SU-DHL-6 (cell line): ENCODE measurements around the gene COL17A1.

Source experiments
- H2AFZ ChIP-seq: fragments of 200-600 bp; sonication (generic); 2 replicates; pipeline ENCODE4 v1.6.1; 2014; ENCODE audit warnings: low read depth, mild to moderate bottlenecking, moderate library complexity, mixed read lengths, antibody characterized with exemption, low read length; ENCODE audit not compliant: severe bottlenecking
- H3F3A ChIP-seq: fragments of 200-600 bp; shearing (Covaris generic); 2 replicates; pipeline ENCODE4 v1.6.0; 2016; ENCODE audit warnings: antibody characterized with exemption, mild to moderate bottlenecking; ENCODE audit not compliant: insufficient read depth
- H3K27ac ChIP-seq: fragments of 200-600 bp; sonication (generic); 2 replicates; pipeline ENCODE4 v1.5.1; 2016; ENCODE audit warnings: low read depth, mild to moderate bottlenecking, low read length, moderate library complexity, mixed read lengths
- H3K27me3 ChIP-seq: fragments of 200-600 bp; sonication (generic), shearing (Covaris generic); 2 replicates; pipeline ENCODE4 v1.6.0; 2014; ENCODE audit warnings: mild to moderate bottlenecking, low read length
- H3K36me3 ChIP-seq: fragments of 200-600 bp; sonication (generic); 2 replicates; pipeline ENCODE4 v1.6.1; 2014; ENCODE audit warnings: mild to moderate bottlenecking, low read length, mixed read lengths
- H3K4me2 ChIP-seq: fragments of 300-600, 200-600 bp; shearing (Covaris generic), sonication (generic); 2 replicates; pipeline ENCODE4 v1.6.0; 2014; ENCODE audit warnings: low read length, low read depth, mild to moderate bottlenecking; ENCODE audit not compliant: poor library complexity, severe bottlenecking
- H3K4me3 ChIP-seq: fragments of 200-600 bp; sonication (generic); 2 replicates; pipeline ENCODE4 v1.5.1; 2014; ENCODE audit warnings: antibody characterized with exemption, low read length, mild to moderate bottlenecking, mixed read lengths; ENCODE audit not compliant: insufficient read depth, poor library complexity, severe bottlenecking
- H3K79me2 ChIP-seq: fragments of 200-600 bp; sonication (generic); 2 replicates; pipeline ENCODE4 v1.6.1; 2014; ENCODE audit warnings: mild to moderate bottlenecking, low read length, moderate library complexity; ENCODE audit not compliant: insufficient read depth
- H3K9ac ChIP-seq: fragments of 200-600 bp; sonication (generic); 2 replicates; pipeline ENCODE4 v1.7.0; 2014; ENCODE audit warnings: mild to moderate bottlenecking, low read length
- H3K9me2 ChIP-seq: fragments of 200-600 bp; sonication (generic); replicated peaks from 2 replicates; pipeline ENCODE4 v1.6.1; 2014; ENCODE audit warnings: low read length; ENCODE audit not compliant: insufficient read depth
- H3K9me3 ChIP-seq: fragments of 200-600 bp; sonication (generic); 2 replicates; pipeline ENCODE4 v1.6.1; 2014; ENCODE audit warnings: low read length, mixed read lengths; ENCODE audit not compliant: insufficient read depth
- H4K20me1 ChIP-seq: fragments of 200-600 bp; sonication (generic); 2 replicates; pipeline ENCODE4 v1.6.1; 2014; ENCODE audit warnings: low read depth, mild to moderate bottlenecking, antibody characterized with exemption, low read length, moderate library complexity, mixed read lengths
- CTCF ChIP-seq: fragments of 200-600 bp; sonication (generic); IDR thresholded peaks from one replicate; pipeline ENCODE4 v1.5.1; 2017; ENCODE audit warnings: antibody characterized with exemption, mild to moderate bottlenecking, low read length, moderate library complexity; ENCODE audit not compliant: insufficient read depth, poor library complexity, severe bottlenecking
- EZH2phosphoT487 ChIP-seq: fragments of 200-600 bp; sonication (generic), shearing (Covaris generic); conservative IDR thresholded peaks from 2 replicates; pipeline ENCODE4 v1.6.1; 2018; ENCODE audit warnings: mild to moderate bottlenecking, antibody characterized with exemption, low read length, moderate library complexity, mixed read lengths

COL17A1 gene

GRCh38 chr10:104043854-104044253 is 41.8 kb downstream of the COL17A1 start:
- Histone ChIP-seq H3F3A (no peaks in the 10 kb centered on the region), H3K79me2 (no peaks in the 10 kb centered on the region), H3K4me3 (no peak overlapping the region), H2AFZ (no peak overlapping the region), H3K27ac (no peak overlapping the region), H3K9me2 (no peaks in the 10 kb centered on the region), H3K36me3 (no peaks in the 10 kb centered on the region), H3K27me3 (no peaks in the 10 kb centered on the region), H3K9me3 (no peaks in the 10 kb centered on the region), H3K4me2 (no peak overlapping the region), H4K20me1 (no peaks in the 10 kb centered on the region), H3K9ac (no peak overlapping the region)
- TF ChIP-seq CTCF, result no peak
- TF ChIP-seq EZH2phosphoT487, result no peak

GRCh38 chr10:104043185-104043830 is 42.4 kb downstream of the COL17A1 start:
- no peak for TF ChIP-seq CTCF
- TF ChIP-seq EZH2phosphoT487, result no peak
- H3K9me2 ChIP-seq, result no peaks in the 10 kb centered on the region
- H3K9ac ChIP-seq, result no peak overlapping the region
- no peaks in the 10 kb centered on the region for H3K36me3 ChIP-seq
- H3K4me3 ChIP-seq, result no peak overlapping the region
- H3F3A ChIP-seq, result no peaks in the 10 kb centered on the region
- no peak overlapping the region for H3K4me2 ChIP-seq
- H4K20me1 ChIP-seq, result no peaks in the 10 kb centered on the region
- H3K27ac ChIP-seq, result no peak overlapping the region
- H3K79me2 ChIP-seq, result no peaks in the 10 kb centered on the region
- no peak overlapping the region for H2AFZ ChIP-seq
- H3K27me3 ChIP-seq, result no peaks in the 10 kb centered on the region
- no peaks in the 10 kb centered on the region for H3K9me3 ChIP-seq

- Histone ChIP-seq H3F3A (no peaks in the 10 kb centered on the region), H4K20me1 (no peaks in the 10 kb centered on the region), H3K27me3 (no peaks in the 10 kb centered on the region), H3K36me3 (no peaks in the 10 kb centered on the region), H2AFZ (no peak overlapping the region), H3K9me2 (no peaks in the 10 kb centered on the region), H3K9ac (no peak overlapping the region), H3K79me2 (no peaks in the 10 kb centered on the region), H3K9me3 (no peaks in the 10 kb centered on the region), H3K4me3 (no peak overlapping the region), H3K4me2 (no peak overlapping the region), H3K27ac (no peak overlapping the region)
- TF ChIP-seq EZH2phosphoT487 (no peak), CTCF (no peak)
Measured at GRCh38 chr10:104041891-104042535, 43.7 kb downstream of the COL17A1 start.
